PC-3 (cell line): Measurements from ENCODE around the gene CES2. TPM values are rescaled to one million over a fixed set of nuclear protein-coding genes. Genes with fewer than 3 reads are reported as not detected.
"Not testable (repeated sequence)": the region's sequence is repeated elsewhere in the genome, so short reads cannot be mapped to it uniquely, and the experiment has no call there.

Experiments used
- ATAC-seq: fragments of 200-7000 bp; cut with Tn5 transposase; 2 replicates; pipeline ENCODE4 v1.9.1; 2020; ENCODE audit warnings: mild to moderate bottlenecking, moderate library complexity
- BruUV-seq: library from RNA; stranded (reverse); fragments of 400-500 nt; replicated peaks from 2 replicates; lab custom pipeline; 2021; lab: Mats Ljungman, UMichigan
- CTCF ChIA-PET: fragments of 300-600 bp; sonication (Branson Sonifier 250); formaldehyde crosslinking; loops from one replicate; lab custom pipeline; 2022; ENCODE audit warnings: antibody characterized with exemption; lab: Charles Lee
- POLR2A ChIA-PET: fragments of 300-600 bp; sonication (Branson Sonifier 250); formaldehyde crosslinking; loops from one replicate; lab custom pipeline; 2022; ENCODE audit warnings: antibody characterized with exemption; ENCODE audit not compliant: unreplicated experiment; lab: Charles Lee
- DNase-seq: peaks from one replicate; pipeline ENCODE4 v3.0.0-alpha.2; 2015
- H2AFZ ChIP-seq: fragments of 300-600 bp; sonication (generic); 2 replicates; pipeline ENCODE4 v1.6.0; 2016; ENCODE audit warnings: antibody characterized with exemption, low read length
- H3F3A ChIP-seq: fragments of 300-600 bp; sonication (generic); one replicate; pipeline ENCODE4 v1.6.0; 2017; ENCODE audit warnings: antibody characterized with exemption, low read length, control low read depth, mild to moderate bottlenecking; ENCODE audit not compliant: unreplicated experiment
- H3K27ac ChIP-seq: fragments of 300-600 bp; sonication (generic); 2 replicates; pipeline ENCODE4 v1.5.1; 2016; ENCODE audit warnings: mild to moderate bottlenecking, low read length
- H3K27me3 ChIP-seq: fragments of 300-600 bp; sonication (generic); 2 replicates; pipeline ENCODE4 v1.6.1; 2016; ENCODE audit warnings: low read length, mixed read lengths
- H3K36me3 ChIP-seq: fragments of 300-600 bp; sonication (generic); 2 replicates; pipeline ENCODE4 v1.6.1; 2016; ENCODE audit warnings: low read depth, mixed run types, low read length, mixed read lengths
- H3K4me1 ChIP-seq: fragments of 300-600 bp; sonication (generic); 2 replicates; pipeline ENCODE4 v1.5.1; 2016; ENCODE audit warnings: low read length; ENCODE audit not compliant: insufficient read depth
- H3K4me2 ChIP-seq: fragments of 300-600 bp; sonication (generic); 2 replicates; pipeline ENCODE4 v1.6.0; 2016; ENCODE audit warnings: low read length
- H3K4me3 ChIP-seq: fragments of 300-600 bp; sonication (generic); 2 replicates; pipeline ENCODE4 v1.5.1; 2016; ENCODE audit warnings: mild to moderate bottlenecking, low read length, mixed read lengths
- H3K79me2 ChIP-seq: fragments of 300-600 bp; sonication (generic); 2 replicates; pipeline ENCODE4 v1.6.1; 2017; ENCODE audit warnings: low read length, mixed read lengths
- H3K9ac ChIP-seq: fragments of 300-600 bp; sonication (generic); 2 replicates; pipeline ENCODE4 v1.6.0; 2016; ENCODE audit warnings: mild to moderate bottlenecking, low read length
- H3K9me2 ChIP-seq: fragments of 300-600 bp; sonication (generic); replicated peaks from 2 replicates; pipeline ENCODE4 v1.6.1; 2016; ENCODE audit warnings: mixed run types, low read length, mixed read lengths
- H3K9me3 ChIP-seq: fragments of 300-600 bp; sonication (generic); 2 replicates; pipeline ENCODE4 v1.6.1; 2016; ENCODE audit warnings: low read length, mixed read lengths
- H4K20me1 ChIP-seq: fragments of 300-600 bp; sonication (generic); 2 replicates; pipeline ENCODE4 v1.6.1; 2016; ENCODE audit warnings: low read length, mixed read lengths
- CTCF ChIP-seq: fragments of 300-600 bp; sonication (generic); conservative IDR thresholded peaks from 2 replicates; pipeline ENCODE4 v1.5.1; 2017; ENCODE audit warnings: antibody characterized with exemption, low read depth, mild to moderate bottlenecking, low read length
- EZH2 ChIP-seq: fragments of 300-600 bp; sonication (generic); IDR thresholded peaks from one replicate; pipeline ENCODE4 v1.6.1; 2017; ENCODE audit warnings: antibody characterized with exemption, mild to moderate bottlenecking, low read length; ENCODE audit not compliant: unreplicated experiment
- EZH2phosphoT487 ChIP-seq: fragments of 300-600 bp; sonication (generic); IDR thresholded peaks from 2 replicates; pipeline ENCODE4 v1.6.1; 2018; ENCODE audit warnings: mild to moderate bottlenecking, antibody characterized with exemption, low read length, borderline replicate concordance
- intact Hi-C: fragments of 100-400 bp; cut with micrococcal nuclease; formaldehyde crosslinking; loops from 2 replicates; pipeline ENCODE4 v1.9.0; 2023
- total RNA-seq: library from RNA; depleted of rRNA; stranded (reverse); fragments of >200 nt; gene quantifications from 2 replicates; pipeline ENCODE4 v1.2.3, GENCODE V29; 2014

CES2 gene
- total RNA-seq, 1 experiment from 2014 or later: 15.8 TPM

GRCh38 chr16:66986559-66986958 lies 51.2 kb downstream of the CES2 start:
- intact Hi-C loops: no loop called here
- CTCF ChIA-PET: no interaction called here
- DNase-seq: no peak

DNA sequence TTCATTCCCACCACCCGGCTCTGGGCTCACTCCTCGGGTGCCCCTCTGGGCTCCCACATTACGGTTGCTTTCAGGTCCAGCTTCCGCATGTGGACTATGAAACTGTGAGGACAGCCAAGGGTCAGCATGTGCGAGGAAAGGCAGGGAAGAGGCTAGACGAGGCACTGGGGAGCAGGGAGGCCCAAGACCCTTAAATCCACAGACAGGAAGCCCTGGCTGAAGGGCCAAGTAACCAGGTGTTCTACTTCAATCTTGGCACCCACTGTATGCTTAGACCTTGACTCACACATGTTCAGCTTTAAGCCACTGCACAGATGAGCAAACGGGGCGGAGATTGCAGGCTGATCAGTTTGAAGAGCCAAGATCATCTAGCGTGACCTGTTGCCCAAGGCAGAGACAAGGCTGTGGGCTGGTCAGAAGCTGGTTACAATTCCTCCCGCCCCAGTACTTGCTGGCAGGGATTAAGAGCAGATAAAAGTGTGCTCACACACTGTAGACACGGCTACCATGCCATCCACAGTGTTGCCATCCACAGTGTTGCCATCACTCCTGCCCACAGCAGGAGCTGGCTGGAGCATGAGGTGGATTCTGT lies 53.0 kb downstream of the CES2 start, which contains the start of gene CES4A:
Gene CES4A (plus strand): TSS at position 393 of the 592 bp plus-strand sequence. CDS start 184 bp downstream, at position 577.
- Histone ChIP-seq H3K4me2 (no peak within 1 kb of the TSS), H3K36me3 (no peaks in the 10 kb centered on the region), H3K9me3 (no peaks in the 10 kb centered on the region), H3F3A (no peaks in the 10 kb centered on the region), H3K4me1 (no peaks in the 10 kb centered on the region), H3K79me2 (no peaks in the 10 kb centered on the region), H4K20me1 (no peaks in the 10 kb centered on the region), H3K9ac (no peak within 1 kb of the TSS), H3K9me2 (no peaks in the 10 kb centered on the region), H3K27ac (no peak within 1 kb of the TSS), H3K27me3 (no peaks in the 10 kb centered on the region), H3K4me3 (no peak within 1 kb of the TSS), H2AFZ (no peak within 1 kb of the TSS)
- ATAC-seq (peak; percentile 48), DNase-seq (peak; percentile 39)
- TF ChIP-seq EZH2: no peak
- TF ChIP-seq CTCF: no peak
- no peak for TF ChIP-seq EZH2phosphoT487
- intact Hi-C loops: no loop called here
- no TSS peak for BruUV-seq
- POLR2A ChIA-PET: no interaction called here
- CTCF ChIA-PET: no interaction called here

More at GRCh38 chr16:66986559-66986958, 51.2 kb downstream of the CES2 start:
- POLR2A ChIA-PET: no interaction called here
- H3K4me3 ChIP-seq: no peak overlapping the region
- no peaks in the 10 kb centered on the region for H3K9me3 ChIP-seq
- no peaks in the 10 kb centered on the region for H3K36me3 ChIP-seq
- no peak overlapping the region for H3K4me2 ChIP-seq
- no peak overlapping the region for H2AFZ ChIP-seq
- no TSS peak for BruUV-seq
- no peak overlapping the region for H3K27ac ChIP-seq
- no peaks in the 10 kb centered on the region for H3K27me3 ChIP-seq
- no peaks in the 10 kb centered on the region for H3K9me2 ChIP-seq
- no peak overlapping the region for H3K9ac ChIP-seq
- TF ChIP-seq EZH2: no peak
- TF ChIP-seq CTCF: no peak
- TF ChIP-seq EZH2phosphoT487: no peak
- no peaks in the 10 kb centered on the region for H3F3A ChIP-seq
- H3K4me1 ChIP-seq: no peaks in the 10 kb centered on the region
- H4K20me1 ChIP-seq: no peaks in the 10 kb centered on the region
- no peaks in the 10 kb centered on the region for H3K79me2 ChIP-seq
- ATAC-seq: no peak

GRCh38 chr16:66991545-66992077 lies 56.3 kb downstream of the CES2 start:
- Histone ChIP-seq H3K4me1 (no peaks in the 10 kb centered on the region), H3F3A (no peaks in the 10 kb centered on the region), H3K9me3 (no peaks in the 10 kb centered on the region), H3K9ac (no peak overlapping the region), H3K27me3 (no peaks in the 10 kb centered on the region), H2AFZ (no peak overlapping the region), H3K4me2 (no peak overlapping the region), H3K79me2 (no peaks in the 10 kb centered on the region), H3K4me3 (no peak overlapping the region), H3K36me3 (no peaks in the 10 kb centered on the region), H4K20me1 (no peaks in the 10 kb centered on the region), H3K9me2 (no peaks in the 10 kb centered on the region), H3K27ac (no peak overlapping the region)
- TF ChIP-seq EZH2phosphoT487 (no peak), CTCF (no peak), EZH2 (no peak)
- ChIA-PET CTCF (no interaction called here), POLR2A (no interaction called here)
- no TSS peak for BruUV-seq
- ATAC-seq: no peak
- intact Hi-C loops: no loop called here
- DNase-seq: no peak

- H3K9me2 ChIP-seq, H3K79me2 ChIP-seq, DNase-seq, BruUV-seq, H3K36me3 ChIP-seq, H3F3A ChIP-seq, ATAC-seq, intact Hi-C loops, H2AFZ ChIP-seq, H3K4me1 ChIP-seq, H3K27me3 ChIP-seq, H3K9me3 ChIP-seq, H3K4me3 ChIP-seq, H4K20me1 ChIP-seq, H3K27ac ChIP-seq, H3K4me2 ChIP-seq, CTCF ChIA-PET, POLR2A ChIA-PET, H3K9ac ChIP-seq: not testable (repeated sequence)
These were observed 58.2 kb downstream of the CES2 start for GRCh38 chr16:66993558-66993957.
